ENCODE results near the gene PRAMEF17. TPM values are rescaled to one million over a fixed set of nuclear protein-coding genes. Genes with fewer than 3 reads are reported as not detected.

The PRAMEF17 gene
- total and polyA plus RNA-seq, 2 donors (not counting 3 experiments of a cell fraction or from before 2014, with no cell fraction given): not detected

Other genes starting within 250 kb of the PRAMEF17 start
- gene PRAMEF26, start 233.6 kb upstream of the PRAMEF17 start, total RNA-seq: not detected in 2 replicates
- not detected in 2 replicates for gene PRAMEF26, start 233.6 kb upstream of the PRAMEF17 start, polyA plus RNA-seq
- gene HNRNPCL4, start 224.0 kb upstream of the PRAMEF17 start, total RNA-seq: not detected in 2 replicates
- gene HNRNPCL4, start 224.0 kb upstream of the PRAMEF17 start, polyA plus RNA-seq: not detected in 2 replicates
- not detected in 2 replicates for gene PRAMEF9, start 217.8 kb upstream of the PRAMEF17 start, total RNA-seq
- not detected in 2 replicates for gene PRAMEF9, start 217.8 kb upstream of the PRAMEF17 start, polyA plus RNA-seq
- not detected in 2 replicates for gene PRAMEF13, start 188.2 kb upstream of the PRAMEF17 start, total RNA-seq
- gene PRAMEF13, start 188.2 kb upstream of the PRAMEF17 start, polyA plus RNA-seq: not detected in 2 replicates
- gene PRAMEF18, start 163.5 kb upstream of the PRAMEF17 start, total RNA-seq: not detected in 2 replicates
- gene PRAMEF18, start 163.5 kb upstream of the PRAMEF17 start, polyA plus RNA-seq: not detected in 2 replicates
- gene PRAMEF5, start 135.4 kb upstream of the PRAMEF17 start, total RNA-seq: not detected in 2 replicates
- not detected in 2 replicates for gene PRAMEF5, start 135.4 kb upstream of the PRAMEF17 start, polyA plus RNA-seq
- gene PRAMEF8, start 104.5 kb upstream of the PRAMEF17 start, total RNA-seq: not detected in 2 replicates
- gene PRAMEF8, start 104.5 kb upstream of the PRAMEF17 start, polyA plus RNA-seq: not detected in 2 replicates
- not detected in 2 replicates for gene PRAMEF33, start 86.1 kb upstream of the PRAMEF17 start, total RNA-seq
- gene PRAMEF33, start 86.1 kb upstream of the PRAMEF17 start, polyA plus RNA-seq: not detected in 2 replicates
- gene PRAMEF15, start 74.1 kb upstream of the PRAMEF17 start, total RNA-seq: not detected in 2 replicates
- not detected in 2 replicates for gene PRAMEF15, start 74.1 kb upstream of the PRAMEF17 start, polyA plus RNA-seq
- not detected in 2 replicates for gene PRAMEF14, start 42.5 kb upstream of the PRAMEF17 start, total RNA-seq
- gene PRAMEF14, start 42.5 kb upstream of the PRAMEF17 start, polyA plus RNA-seq: not detected in 2 replicates
- gene PRAMEF19, start 17.7 kb upstream of the PRAMEF17 start, total RNA-seq: not detected in 2 replicates
- not detected in 2 replicates for gene PRAMEF19, start 17.7 kb upstream of the PRAMEF17 start, polyA plus RNA-seq
- not detected in 2 replicates for gene PRAMEF20, start 20.8 kb downstream of the PRAMEF17 start, total RNA-seq
- gene PRAMEF20, start 20.8 kb downstream of the PRAMEF17 start, polyA plus RNA-seq: not detected in 2 replicates
- gene LRRC38, start 124.4 kb downstream of the PRAMEF17 start, total RNA-seq: not detected in 2 replicates
- gene LRRC38, start 124.4 kb downstream of the PRAMEF17 start, polyA plus RNA-seq: not detected in 2 replicates
- gene PDPN, start 194.2 kb downstream of the PRAMEF17 start, total RNA-seq: not detected in 2 replicates
- not detected in 2 replicates for gene PDPN, start 194.2 kb downstream of the PRAMEF17 start, polyA plus RNA-seq

All from endothelial cell of umbilical vein (primary cell).